Superior temporal gyrus (tissue), 1 donor: ENCODE results near the gene ACAP3.
"Not testable (repeated sequence)": the region's sequence is repeated elsewhere in the genome, so short reads cannot be mapped to it uniquely, and the experiment has no call there.

Experiments used
- DNase-seq: peaks from one replicate; pipeline ENCODE4 v3.0.0-alpha.2; 2016; ENCODE audit errors: extremely low spot score

The ACAP3 gene

GRCh38 chr1:1264868-1265272, 42.9 kb downstream of the ACAP3 start:
- DNase-seq, result no peak

GRCh38 chr1:1264026-1264425, 43.7 kb downstream of the ACAP3 start:
- DNase-seq, result no peak

GRCh38 chr1:1262758-1263157, 45.0 kb downstream of the ACAP3 start:
- DNase-seq, result no peak

GRCh38 chr1:1262071-1262470, 45.7 kb downstream of the ACAP3 start:
- DNase-seq, result no peak

- DNase-seq, result no peak
Observed at GRCh38 chr1:1260843-1261560, 46.7 kb downstream of the ACAP3 start.

- DNase-seq, result no peak
Observed at GRCh38 chr1:1259951-1260600, 47.7 kb downstream of the ACAP3 start.

- no peak for DNase-seq
Observed at GRCh38 chr1:1259540-1259939, 48.2 kb downstream of the ACAP3 start.

- no peak for DNase-seq
Observed at GRCh38 chr1:1259119-1259488, 48.6 kb downstream of the ACAP3 start.

GRCh38 chr1:1256956-1257871, 50.5 kb downstream of the ACAP3 start:
- DNase-seq, result no peak

GRCh38 chr1:1255611-1256010, 52.1 kb downstream of the ACAP3 start:
- DNase-seq, result no peak

- DNase-seq, result no peak
Observed at GRCh38 chr1:1255078-1255477, 52.7 kb downstream of the ACAP3 start.

- no peak for DNase-seq
Observed at GRCh38 chr1:1254667-1254998, 53.1 kb downstream of the ACAP3 start.

- no peak for DNase-seq
Observed at GRCh38 chr1:1253972-1254666, 53.6 kb downstream of the ACAP3 start.

GRCh38 chr1:1253314-1253713, 54.4 kb downstream of the ACAP3 start:
- no peak for DNase-seq

- no peak for DNase-seq
Observed at GRCh38 chr1:1250786-1251284, 56.9 kb downstream of the ACAP3 start.

GRCh38 chr1:1248009-1248913, 59.5 kb downstream of the ACAP3 start:
- not testable (repeated sequence) for DNase-seq

- DNase-seq, result no peak
Observed at GRCh38 chr1:1247341-1247913, 60.3 kb downstream of the ACAP3 start.

GRCh38 chr1:1246577-1247340, 61.0 kb downstream of the ACAP3 start, which contains the start of gene C1QTNF12:
TSS of gene C1QTNF12 (minus strand) at chr1:1246722. CDS start at chr1:1246690, 32 bp downstream.
- DNase-seq, result no peak

- DNase-seq, result no peak
Observed at GRCh38 chr1:1245817-1246576, 61.7 kb downstream of the ACAP3 start.
